DLD1 (cell line): ENCODE data around the gene PJA2.
"Not testable (repeated sequence)": the region's sequence is repeated elsewhere in the genome, so short reads cannot be mapped to it uniquely, and the experiment has no call there.

ENCODE experiments used
- in situ Hi-C: cut with HindIII; loops from 2 replicates; pipeline ENCODE4 v1.10.0; 2017; ENCODE audit warnings: low sequenced_read_pairs

Gene PJA2

GRCh38 chr5:109310315-109310714 is 99.5 kb downstream of the PJA2 start:
- in situ Hi-C loops = no loop called here

GRCh38 chr5:109309326-109310063 is 100.3 kb downstream of the PJA2 start:
- in situ Hi-C loops = no loop called here

GRCh38 chr5:109307951-109308350 is 101.8 kb downstream of the PJA2 start:
- in situ Hi-C loops = no loop called here

GRCh38 chr5:109307456-109307855 is 102.3 kb downstream of the PJA2 start:
- in situ Hi-C loops = no loop called here

- in situ Hi-C loops = no loop called here
Measured at GRCh38 chr5:109305352-109305751, 104.4 kb downstream of the PJA2 start.

- in situ Hi-C loops = no loop called here
Measured at GRCh38 chr5:109304309-109304708, 105.5 kb downstream of the PJA2 start.

- in situ Hi-C loops = no loop called here
Measured at GRCh38 chr5:109300367-109300766, 109.4 kb downstream of the PJA2 start.

- in situ Hi-C loops = no loop called here
Measured at GRCh38 chr5:109299557-109299956, 110.2 kb downstream of the PJA2 start.

GRCh38 chr5:109298794-109299193 is 111.0 kb downstream of the PJA2 start:
- in situ Hi-C loops = no loop called here

- in situ Hi-C loops = no loop called here
Measured at GRCh38 chr5:109297900-109298299, 111.9 kb downstream of the PJA2 start.

- in situ Hi-C loops = no loop called here
Measured at GRCh38 chr5:109291090-109291489, 118.7 kb downstream of the PJA2 start.

- in situ Hi-C loops = no loop called here
Measured at GRCh38 chr5:109290231-109290630, 119.5 kb downstream of the PJA2 start.

- in situ Hi-C loops = not testable (repeated sequence)
Measured at GRCh38 chr5:109286628-109287027, 123.1 kb downstream of the PJA2 start.
